ENCODE measurements around the gene ENTHD1.

ENTHD1 gene

DNA sequence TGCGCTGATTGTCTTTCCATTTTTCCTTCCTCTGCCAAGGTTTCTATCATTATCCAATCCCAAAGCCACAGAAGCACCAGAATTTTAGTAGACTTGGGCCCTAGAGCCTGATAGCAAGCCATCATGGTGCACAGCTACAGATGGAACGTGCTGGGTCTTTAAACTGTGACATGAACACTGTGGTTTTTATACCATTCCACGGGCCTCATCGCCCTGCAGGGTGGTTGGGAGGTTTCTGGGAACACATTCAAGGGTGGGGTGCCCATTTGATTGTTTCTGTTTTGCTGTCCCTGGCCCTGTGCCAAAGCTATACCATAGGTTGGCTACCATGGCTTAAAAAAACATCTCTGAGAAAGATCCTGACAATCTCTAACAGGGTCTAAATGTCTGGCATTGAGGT is 171.1 kb downstream of the ENTHD1 start:
- TF ChIP-seq, protein P1, sequence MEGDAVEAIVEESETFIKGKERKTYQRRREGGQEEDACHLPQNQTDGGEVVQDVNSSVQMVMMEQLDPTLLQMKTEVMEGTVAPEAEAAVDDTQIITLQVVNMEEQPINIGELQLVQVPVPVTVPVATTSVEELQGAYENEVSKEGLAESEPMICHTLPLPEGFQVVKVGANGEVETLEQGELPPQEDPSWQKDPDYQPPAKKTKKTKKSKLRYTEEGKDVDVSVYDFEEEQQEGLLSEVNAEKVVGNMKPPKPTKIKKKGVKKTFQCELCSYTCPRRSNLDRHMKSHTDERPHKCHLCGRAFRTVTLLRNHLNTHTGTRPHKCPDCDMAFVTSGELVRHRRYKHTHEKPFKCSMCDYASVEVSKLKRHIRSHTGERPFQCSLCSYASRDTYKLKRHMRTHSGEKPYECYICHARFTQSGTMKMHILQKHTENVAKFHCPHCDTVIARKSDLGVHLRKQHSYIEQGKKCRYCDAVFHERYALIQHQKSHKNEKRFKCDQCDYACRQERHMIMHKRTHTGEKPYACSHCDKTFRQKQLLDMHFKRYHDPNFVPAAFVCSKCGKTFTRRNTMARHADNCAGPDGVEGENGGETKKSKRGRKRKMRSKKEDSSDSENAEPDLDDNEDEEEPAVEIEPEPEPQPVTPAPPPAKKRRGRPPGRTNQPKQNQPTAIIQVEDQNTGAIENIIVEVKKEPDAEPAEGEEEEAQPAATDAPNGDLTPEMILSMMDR (IDR thresholded peaks at IDR 0.05; ENCODE audit: extremely low read depth, insufficient read depth, missing control alignments) = no peak
- no peak for DNase-seq (ENCODE audit: low spot score)
- in situ Hi-C loops (cut with MboI; ENCODE audit: low pct_unique_long_range_greater_than_20kb, low sequenced_read_pairs, unreplicated experiment) = no loop called here

DNA sequence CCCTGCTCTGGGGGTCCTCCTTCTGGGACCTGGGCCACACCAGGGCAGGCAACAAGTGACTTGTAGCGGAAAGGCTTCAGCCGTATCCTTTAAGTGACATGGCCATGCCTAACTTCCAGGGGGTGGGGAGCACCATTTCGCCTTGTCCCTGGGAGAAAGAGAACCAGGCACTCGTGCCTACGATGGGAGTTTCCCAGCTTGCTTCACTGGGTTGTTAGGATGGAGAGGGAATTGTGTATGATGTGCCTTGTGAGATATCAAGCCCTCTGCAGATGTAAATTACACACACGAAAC is 171.6 kb downstream of the ENTHD1 start:
- in situ Hi-C loops (cut with MboI; ENCODE audit: low pct_unique_long_range_greater_than_20kb, low sequenced_read_pairs, unreplicated experiment) = no loop called here
- DNase-seq (ENCODE audit: low spot score) = no peak
- TF ChIP-seq, protein P1 (IDR thresholded peaks at IDR 0.05; ENCODE audit: extremely low read depth, insufficient read depth, missing control alignments) = no peak

DNA sequence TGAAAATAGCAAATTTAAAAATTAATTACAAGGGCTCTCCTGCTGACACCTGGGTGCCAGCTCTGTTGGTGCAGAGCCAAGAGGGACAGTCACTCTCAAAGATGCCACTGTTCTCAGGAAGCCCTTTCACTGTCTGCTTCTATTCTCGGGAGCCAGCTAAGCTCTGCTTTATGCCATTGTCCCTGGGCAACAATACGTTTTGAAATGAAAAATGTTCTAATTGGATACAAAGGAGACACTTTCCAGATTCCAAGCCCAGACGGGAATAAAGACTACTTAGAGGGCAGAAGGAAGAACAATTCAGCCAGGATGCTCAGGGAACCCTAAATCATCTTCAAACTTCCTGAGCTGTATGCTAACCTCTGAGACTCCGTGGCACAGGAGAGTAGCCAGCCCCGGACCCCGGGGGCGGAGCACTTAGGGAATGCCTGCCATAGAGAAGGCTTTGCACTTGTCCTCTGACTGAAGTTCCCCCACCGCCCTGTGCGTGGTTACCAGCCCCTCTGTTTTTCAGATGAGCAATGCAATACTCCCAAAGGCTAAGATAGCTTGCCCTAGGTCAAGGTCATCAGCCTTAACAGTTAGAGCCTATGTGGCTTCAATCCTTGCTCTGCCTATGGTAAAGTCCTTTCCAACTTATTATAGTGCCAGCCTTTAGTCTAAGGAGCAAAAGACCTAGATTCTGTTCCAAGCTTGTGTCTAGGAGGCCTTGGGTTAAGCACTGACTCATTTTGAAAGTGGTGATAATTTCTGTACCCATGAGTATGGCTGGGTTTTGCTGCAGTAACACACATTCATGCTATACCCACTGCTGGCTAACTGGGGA is 172.1 kb downstream of the ENTHD1 start:
- DNase-seq (ENCODE audit: low spot score) = no peak
- TF ChIP-seq, protein P1 (IDR thresholded peaks at IDR 0.05; ENCODE audit: extremely low read depth, insufficient read depth, missing control alignments) = no peak
- in situ Hi-C loops (cut with MboI; ENCODE audit: low pct_unique_long_range_greater_than_20kb, low sequenced_read_pairs, unreplicated experiment) = no loop called here

DNA sequence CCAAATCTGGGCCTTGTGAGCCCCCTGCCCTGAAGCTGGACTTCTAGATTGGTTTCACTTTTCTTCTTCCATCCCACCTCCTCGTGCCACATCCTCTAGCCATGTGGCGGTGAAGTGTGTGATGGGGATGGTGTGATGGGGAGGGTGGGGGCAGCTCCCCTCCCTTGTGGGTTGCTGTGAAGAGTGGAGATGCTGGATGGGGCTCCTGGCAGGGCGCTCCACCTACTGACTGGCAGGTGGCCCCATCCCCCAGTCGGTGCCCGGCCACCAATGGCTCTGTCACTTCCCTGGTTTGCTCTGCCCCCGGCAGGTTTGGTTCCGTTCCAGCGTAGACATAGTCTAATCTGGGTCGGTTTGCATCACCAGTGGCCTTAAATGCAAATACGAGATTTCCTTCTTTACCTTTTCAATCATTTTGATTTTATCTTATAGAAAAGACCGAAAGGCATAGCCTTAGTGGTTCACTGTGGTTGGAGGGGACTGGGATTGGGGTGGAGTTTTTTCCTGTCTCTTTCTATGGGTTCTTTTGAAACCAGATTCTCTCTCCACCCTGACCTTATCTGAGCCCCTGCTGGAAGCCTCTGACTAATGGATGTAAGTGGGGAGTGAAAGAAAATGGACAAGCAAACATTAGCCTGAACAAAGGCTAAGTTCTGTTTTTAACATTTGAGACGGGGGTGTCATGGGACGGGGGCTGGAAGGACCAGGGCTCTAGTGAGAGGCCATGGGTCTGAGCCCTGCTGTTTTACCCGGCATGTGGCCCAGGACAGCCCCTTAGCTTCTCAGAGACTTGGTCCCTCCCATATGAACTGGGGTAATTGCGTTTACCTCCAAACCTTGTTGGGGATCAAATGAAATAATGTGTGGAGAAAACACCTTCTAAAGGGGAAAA is 173.8 kb downstream of the ENTHD1 start:
- in situ Hi-C loops (cut with MboI; ENCODE audit: low pct_unique_long_range_greater_than_20kb, low sequenced_read_pairs, unreplicated experiment) = no loop called here
- no peak for DNase-seq (ENCODE audit: low spot score)
- TF ChIP-seq, protein P1 (IDR thresholded peaks at IDR 0.05; ENCODE audit: extremely low read depth, insufficient read depth, missing control alignments) = no peak

DNA sequence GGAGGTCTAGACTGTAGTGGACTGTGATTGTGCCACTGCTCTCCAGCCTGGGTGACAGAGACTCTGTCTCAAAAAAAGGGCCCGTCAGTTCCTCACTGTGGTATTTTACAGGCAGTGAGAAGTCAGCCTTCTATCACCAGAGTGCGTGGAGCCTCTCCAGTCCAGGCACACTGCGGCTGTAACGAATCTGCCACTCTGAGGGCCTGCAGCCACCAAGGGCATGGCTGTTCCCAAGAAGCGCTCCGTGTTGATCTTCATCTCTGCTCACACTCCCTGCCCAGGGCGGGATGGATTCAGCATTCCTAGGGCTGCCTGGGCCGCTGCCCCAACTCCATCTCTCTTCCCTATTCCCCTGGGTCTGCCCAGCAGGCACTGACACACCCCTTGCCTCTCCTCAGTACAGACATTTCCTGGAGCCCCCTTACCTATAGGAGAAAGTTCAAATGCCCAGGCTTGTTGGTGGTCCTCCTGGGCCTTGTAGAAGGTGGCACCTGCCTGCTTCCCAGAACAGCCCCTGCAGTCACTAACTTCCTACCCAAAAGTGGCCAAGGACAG is 174.6 kb downstream of the ENTHD1 start:
- TF ChIP-seq, protein P1 (IDR thresholded peaks at IDR 0.05; ENCODE audit: extremely low read depth, insufficient read depth, missing control alignments) = no peak
- in situ Hi-C loops (cut with MboI; ENCODE audit: low pct_unique_long_range_greater_than_20kb, low sequenced_read_pairs, unreplicated experiment) = no loop called here
- DNase-seq (ENCODE audit: low spot score) = no peak

DNA sequence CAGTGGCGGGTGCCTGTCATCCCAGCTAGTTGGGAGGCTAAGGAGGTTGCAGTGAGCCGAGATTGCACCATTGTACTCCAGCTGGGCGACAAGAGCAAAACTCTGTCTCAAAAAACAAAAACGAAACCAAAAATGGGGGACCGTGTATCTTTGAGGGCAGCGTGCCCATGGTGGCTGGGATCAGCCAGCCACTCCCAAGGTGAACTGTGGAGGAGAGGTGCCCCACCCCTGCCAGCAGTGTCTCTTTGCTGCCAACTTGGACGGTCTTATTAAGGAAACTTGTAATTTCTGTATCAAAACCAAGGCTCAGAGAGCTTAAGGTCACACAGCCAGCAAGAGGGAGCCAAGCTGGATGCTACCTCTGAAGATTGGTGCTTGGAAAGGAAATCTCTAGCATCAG is 175.4 kb downstream of the ENTHD1 start:
- TF ChIP-seq, protein P1 (IDR thresholded peaks at IDR 0.05; ENCODE audit: extremely low read depth, insufficient read depth, missing control alignments) = no peak
- DNase-seq (ENCODE audit: low spot score) = no peak
- in situ Hi-C loops (cut with MboI; ENCODE audit: low pct_unique_long_range_greater_than_20kb, low sequenced_read_pairs, unreplicated experiment) = no loop called here
